ENCODE data around the gene PIGP. TPM values are rescaled to one million over a fixed set of nuclear protein-coding genes. Genes with fewer than 3 reads are reported as not detected.

Gene PIGP
- total and polyA plus RNA-seq, 9 of the 15 experiments (the other 6 are each of a cell fraction or from before 2014, with no cell fraction given) = 18.3 to 122 (median 35.6) TPM

DNA sequence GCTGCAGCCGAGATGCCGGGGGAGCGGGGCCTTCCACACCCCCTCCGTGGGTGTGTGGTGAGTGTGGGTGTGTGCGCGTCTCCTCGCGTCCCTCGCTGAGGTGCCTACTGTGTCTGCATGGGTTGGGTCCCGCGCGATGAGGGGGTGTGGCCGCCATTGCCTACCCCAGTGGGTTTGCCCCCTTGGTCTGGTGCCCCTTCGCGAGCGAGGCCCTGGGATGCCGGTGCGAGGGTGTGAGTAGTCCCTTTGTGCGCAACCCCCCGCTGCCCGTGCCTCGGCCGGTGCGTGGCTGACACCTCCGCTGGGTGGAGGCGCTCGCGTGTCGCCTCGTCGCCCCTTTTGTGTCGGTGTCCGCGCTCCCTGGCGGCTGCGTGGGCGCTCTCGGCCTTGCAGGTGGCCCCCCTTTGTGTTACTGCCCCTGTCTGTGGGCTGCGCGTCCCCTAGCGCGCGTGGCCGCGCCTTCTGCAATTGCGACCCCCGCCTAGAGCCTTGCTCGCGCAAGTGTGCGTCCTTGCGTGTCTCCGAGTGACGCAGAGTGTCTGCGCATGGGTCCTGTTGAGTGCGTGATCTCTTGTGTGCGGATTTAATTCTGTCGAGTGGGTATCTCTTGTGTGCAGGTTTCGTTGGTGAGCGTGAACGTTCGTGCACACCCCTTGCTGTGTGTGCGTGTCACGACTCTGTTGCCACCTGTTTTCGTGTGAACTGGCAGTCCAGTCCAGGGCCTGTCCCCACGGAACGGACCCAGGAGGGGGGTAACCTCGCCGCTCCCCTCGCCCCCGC is 736 bp upstream of the PIGP start (continued):
- no peak for TF ChIP-seq SREBF2 (CRISPR knock-in tag; IDR thresholded peaks at IDR 0.05)
- TF ChIP-seq GATAD2A (IDR thresholded peaks at IDR 0.05) = peak; percentile 97
- no peak for TF ChIP-seq PCBP2 (IDR thresholded peaks at IDR 0.05; ENCODE audit: low read depth, low read length, poor library complexity, severe bottlenecking)
- TF ChIP-seq ZNF445 (CRISPR knock-in tag; IDR thresholded peaks at IDR 0.05; ENCODE audit: low read depth) = no peak
- TF ChIP-seq SETDB1 (IDR thresholded peaks at IDR 0.05; ENCODE audit: low read length) = no peak
- peak; percentile 84 to 87 for TF ChIP-seq NRF1 (conservative IDR thresholded peaks at IDR 0.05 in 1 of 2, IDR thresholded peaks at IDR 0.05 in 1 of 2)
- TF ChIP-seq HINFP (tag; conservative IDR thresholded peaks at IDR 0.05; ENCODE audit: low read depth) = no peak
- TF ChIP-seq CCAR2 (IDR thresholded peaks at IDR 0.05; ENCODE audit: low read depth, low read length) = no peak
- TF ChIP-seq BRCA1 (IDR thresholded peaks at IDR 0.05) = no peak
- no peak for TF ChIP-seq BRCA1 (CRISPR knock-in tag; IDR thresholded peaks at IDR 0.05)
- TF ChIP-seq ZNF780A (CRISPR knock-in tag; IDR thresholded peaks at IDR 0.05) = no peak
- peak; percentile 18 for TF ChIP-seq KDM5B (IDR thresholded peaks at IDR 0.05; ENCODE audit: insufficient replicate concordance, low read depth, low read length)
- no peak for TF ChIP-seq STAT5B (CRISPR knock-in tag; IDR thresholded peaks at IDR 0.05)
- no peak for TF ChIP-seq GABPA (tag; conservative IDR thresholded peaks at IDR 0.05; ENCODE audit: low read depth)
- TF ChIP-seq KLF10 (CRISPR knock-in tag; IDR thresholded peaks at IDR 0.05) = no peak
- TF ChIP-seq, protein P1, sequence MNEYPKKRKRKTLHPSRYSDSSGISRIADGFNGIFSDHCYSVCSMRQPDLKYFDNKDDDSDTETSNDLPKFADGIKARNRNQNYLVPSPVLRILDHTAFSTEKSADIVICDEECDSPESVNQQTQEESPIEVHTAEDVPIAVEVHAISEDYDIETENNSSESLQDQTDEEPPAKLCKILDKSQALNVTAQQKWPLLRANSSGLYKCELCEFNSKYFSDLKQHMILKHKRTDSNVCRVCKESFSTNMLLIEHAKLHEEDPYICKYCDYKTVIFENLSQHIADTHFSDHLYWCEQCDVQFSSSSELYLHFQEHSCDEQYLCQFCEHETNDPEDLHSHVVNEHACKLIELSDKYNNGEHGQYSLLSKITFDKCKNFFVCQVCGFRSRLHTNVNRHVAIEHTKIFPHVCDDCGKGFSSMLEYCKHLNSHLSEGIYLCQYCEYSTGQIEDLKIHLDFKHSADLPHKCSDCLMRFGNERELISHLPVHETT (CRISPR knock-in tag; conservative IDR thresholded peaks at IDR 0.05 in 1 of 2, IDR thresholded peaks at IDR 0.05 in 1 of 2) = peak in 1 of 2 experiments; percentile 63; a peak in 2 of 4 replicates
- TF ChIP-seq ZNF79 (CRISPR knock-in tag; IDR thresholded peaks at IDR 0.05; ENCODE audit: low read depth) = no peak
- TF ChIP-seq POLR2H (tag; IDR thresholded peaks at IDR 0.05; ENCODE audit: low read depth) = no peak
- TF ChIP-seq ASH1L (IDR thresholded peaks at IDR 0.05; ENCODE audit: borderline replicate concordance, low read depth, partially characterized antibody) = no peak
- TF ChIP-seq, protein P2, sequence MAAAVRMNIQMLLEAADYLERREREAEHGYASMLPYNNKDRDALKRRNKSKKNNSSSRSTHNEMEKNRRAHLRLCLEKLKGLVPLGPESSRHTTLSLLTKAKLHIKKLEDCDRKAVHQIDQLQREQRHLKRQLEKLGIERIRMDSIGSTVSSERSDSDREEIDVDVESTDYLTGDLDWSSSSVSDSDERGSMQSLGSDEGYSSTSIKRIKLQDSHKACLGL (CRISPR knock-in tag; IDR thresholded peaks at IDR 0.05; ENCODE audit: borderline replicate concordance, poor library complexity, severe bottlenecking) = no peak
- TF ChIP-seq ZNF778 (CRISPR knock-in tag; IDR thresholded peaks at IDR 0.05) = no peak
- TF ChIP-seq, protein P3, sequence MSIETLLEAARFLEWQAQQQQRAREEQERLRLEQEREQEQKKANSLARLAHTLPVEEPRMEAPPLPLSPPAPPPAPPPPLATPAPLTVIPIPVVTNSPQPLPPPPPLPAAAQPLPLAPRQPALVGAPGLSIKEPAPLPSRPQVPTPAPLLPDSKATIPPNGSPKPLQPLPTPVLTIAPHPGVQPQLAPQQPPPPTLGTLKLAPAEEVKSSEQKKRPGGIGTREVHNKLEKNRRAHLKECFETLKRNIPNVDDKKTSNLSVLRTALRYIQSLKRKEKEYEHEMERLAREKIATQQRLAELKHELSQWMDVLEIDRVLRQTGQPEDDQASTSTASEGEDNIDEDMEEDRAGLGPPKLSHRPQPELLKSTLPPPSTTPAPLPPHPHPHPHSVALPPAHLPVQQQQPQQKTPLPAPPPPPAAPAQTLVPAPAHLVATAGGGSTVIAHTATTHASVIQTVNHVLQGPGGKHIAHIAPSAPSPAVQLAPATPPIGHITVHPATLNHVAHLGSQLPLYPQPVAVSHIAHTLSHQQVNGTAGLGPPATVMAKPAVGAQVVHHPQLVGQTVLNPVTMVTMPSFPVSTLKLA (conservative IDR thresholded peaks at IDR 0.05) = peak; percentile 75
- TF ChIP-seq ARNT (IDR thresholded peaks at IDR 0.05) = no peak
- TF ChIP-seq GTF2A2 (tag; IDR thresholded peaks at IDR 0.05) = no peak

Measured in K562 (cell line).